ENCODE results near the gene CBFA2T3.

The CBFA2T3 gene

GRCh38 chr16:88974080-88974915, 2.7 kb downstream of the CBFA2T3 start:
- no peak for DNase-seq

GRCh38 chr16:88973415-88974050, 3.5 kb downstream of the CBFA2T3 start:
- DNase-seq = no peak

- no peak for DNase-seq
Observed at GRCh38 chr16:88973007-88973410, 4.0 kb downstream of the CBFA2T3 start.

GRCh38 chr16:88972349-88972748, 4.7 kb downstream of the CBFA2T3 start:
- no peak for DNase-seq

GRCh38 chr16:88971371-88972097, 5.5 kb downstream of the CBFA2T3 start:
- DNase-seq = no peak

- DNase-seq = no peak
Observed at GRCh38 chr16:88970539-88971065, 6.4 kb downstream of the CBFA2T3 start.

GRCh38 chr16:88970050-88970449, 7.0 kb downstream of the CBFA2T3 start:
- no peak for DNase-seq

- DNase-seq = no peak
Observed at GRCh38 chr16:88969361-88969831, 7.6 kb downstream of the CBFA2T3 start.

GRCh38 chr16:88968589-88969280, 8.3 kb downstream of the CBFA2T3 start:
- no peak for DNase-seq

GRCh38 chr16:88967830-88968588, 9.0 kb downstream of the CBFA2T3 start:
- no peak for DNase-seq

GRCh38 chr16:88966986-88967829, 9.8 kb downstream of the CBFA2T3 start:
- DNase-seq = no peak

- no peak for DNase-seq
Observed at GRCh38 chr16:88965826-88966480, 11.1 kb downstream of the CBFA2T3 start.

- no peak for DNase-seq
Observed at GRCh38 chr16:88965411-88965810, 11.6 kb downstream of the CBFA2T3 start.

GRCh38 chr16:88964636-88965035, 12.4 kb downstream of the CBFA2T3 start:
- no peak for DNase-seq

GRCh38 chr16:88963583-88963982, 13.4 kb downstream of the CBFA2T3 start:
- no peak for DNase-seq

- DNase-seq = no peak
Observed at GRCh38 chr16:88962478-88963152, 14.4 kb downstream of the CBFA2T3 start.

- no peak for DNase-seq
Observed at GRCh38 chr16:88961011-88961410, 16.0 kb downstream of the CBFA2T3 start.

GRCh38 chr16:88960516-88960915, 16.5 kb downstream of the CBFA2T3 start:
- no peak for DNase-seq

GRCh38 chr16:88959022-88959421, 18.0 kb downstream of the CBFA2T3 start:
- no peak for DNase-seq

Data from NCI-H1417 treated with DMSO at 0.1 percent for 48 hours (cell line).